Skin epidermis (tissue), 12 donors: ENCODE measurements around the gene RAB9A.
"Not testable (repeated sequence)": the region's sequence is repeated elsewhere in the genome, so short reads cannot be mapped to it uniquely, and the experiment has no call there.

Experiments used
- H3K27ac ChIP-seq, 21 experiments: fragments of 200-600 bp; sonication (generic) in 11 of 21; one replicate each; pipeline ENCODE4 v1.5.0; 2020; ENCODE audit warnings: mild to moderate bottlenecking in 3 of 21, inconsistent platforms in 2 of 21, moderate library complexity in 2 of 21
- H3K4me3 ChIP-seq, 7 experiments: fragments of 200-600 bp; sonication (generic) in 2 of 7; one replicate each; pipeline ENCODE4 v1.5.0; 2020; ENCODE audit warnings: inconsistent platforms in 2 of 7, mild to moderate bottlenecking in 2 of 7, moderate library complexity in 1 of 7

Gene RAB9A

GRCh38 chrX:13667919-13668318, 21.0 kb upstream of the RAB9A start:
- H3K4me3 ChIP-seq = no peak overlapping the region
- peak overlapping the region in 1 of 21 experiments; percentile 34 for H3K27ac ChIP-seq

DNA sequence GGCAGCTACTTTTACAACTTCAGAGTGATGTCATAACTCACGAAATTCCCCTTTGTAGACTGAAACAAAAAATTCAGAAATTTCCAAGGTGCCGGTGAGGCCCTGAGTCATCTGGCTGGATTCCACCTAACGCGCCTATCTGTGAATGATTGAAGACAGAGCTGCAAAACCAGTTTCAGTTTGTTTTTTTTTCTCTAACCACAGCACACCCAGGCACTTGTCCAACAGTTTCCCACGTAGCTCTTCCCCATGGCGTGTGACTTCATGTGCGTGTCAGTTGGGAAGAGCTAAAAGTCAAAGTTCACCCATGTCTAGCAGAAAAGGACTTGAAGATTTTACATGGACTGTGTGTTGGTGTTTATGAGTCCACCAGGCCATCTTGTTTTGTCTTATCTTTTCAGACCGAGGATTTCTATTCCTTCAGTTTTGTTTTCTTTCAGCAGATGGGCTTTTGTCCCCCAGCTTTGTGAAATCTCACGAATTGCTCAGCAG, 19.6 kb upstream of the RAB9A start:
- H3K27ac ChIP-seq = peak overlapping the region in 11 of 21 experiments; percentile 11 to 62 (median 49)

DNA sequence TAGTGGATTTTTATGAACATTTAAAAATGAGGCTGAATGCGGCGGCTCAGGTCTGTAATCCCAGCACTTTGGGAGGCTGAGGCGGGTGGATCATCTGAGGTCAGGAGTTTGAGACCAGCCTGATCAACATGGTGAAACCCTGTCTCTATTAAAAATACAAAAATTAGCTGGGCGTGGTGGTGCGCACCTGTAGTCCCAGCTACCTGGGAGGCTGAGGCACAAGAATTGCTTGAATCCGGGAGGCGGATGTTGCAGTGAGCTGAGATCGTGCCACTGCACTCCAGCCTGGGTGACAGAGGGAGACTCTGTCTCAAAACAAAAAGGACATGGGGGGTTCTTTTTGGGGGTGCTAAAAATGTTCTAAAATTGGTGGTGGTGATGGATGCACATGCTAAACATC, 19.2 kb upstream of the RAB9A start:
- H3K27ac ChIP-seq = peak overlapping the region in 10 of 21 experiments; percentile 11 to 62 (median 51)
- H3K4me3 ChIP-seq = not testable (repeated sequence)

More for the DNA sequence above, 19.6 kb upstream of the RAB9A start:
- H3K4me3 ChIP-seq = no peak overlapping the region

- Histone ChIP-seq H3K4me3 (no peak overlapping the region), H3K27ac (no peak overlapping the region)
Observed at GRCh38 chrX:13670197-13670596, 18.7 kb upstream of the RAB9A start.

GRCh38 chrX:13673016-13673415, 15.9 kb upstream of the RAB9A start:
- H3K27ac ChIP-seq = no peak overlapping the region
- H3K4me3 ChIP-seq = no peak overlapping the region

GRCh38 chrX:13676885-13677284, 12.0 kb upstream of the RAB9A start:
- Histone ChIP-seq H3K4me3 (no peak overlapping the region), H3K27ac (no peak overlapping the region)

DNA sequence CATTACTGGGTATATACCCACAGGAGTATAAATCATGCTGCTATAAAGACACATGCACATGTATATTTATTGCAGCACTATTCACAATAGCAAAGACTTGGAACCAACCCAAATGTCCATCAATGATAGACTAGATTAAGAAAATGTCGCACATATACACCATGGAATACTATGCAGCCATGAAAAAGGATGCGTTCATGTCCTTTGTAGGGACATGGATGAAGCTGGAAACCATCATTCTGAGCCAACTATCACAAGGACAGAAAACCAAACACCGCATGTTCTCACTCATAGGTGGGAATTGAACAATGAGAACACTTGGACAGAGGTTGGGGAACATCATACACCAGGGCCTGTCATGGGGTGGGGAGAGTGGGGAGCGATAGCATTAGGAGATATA, 9.2 kb upstream of the RAB9A start:
- H3K27ac ChIP-seq, H3K4me3 ChIP-seq: not testable (repeated sequence)

DNA sequence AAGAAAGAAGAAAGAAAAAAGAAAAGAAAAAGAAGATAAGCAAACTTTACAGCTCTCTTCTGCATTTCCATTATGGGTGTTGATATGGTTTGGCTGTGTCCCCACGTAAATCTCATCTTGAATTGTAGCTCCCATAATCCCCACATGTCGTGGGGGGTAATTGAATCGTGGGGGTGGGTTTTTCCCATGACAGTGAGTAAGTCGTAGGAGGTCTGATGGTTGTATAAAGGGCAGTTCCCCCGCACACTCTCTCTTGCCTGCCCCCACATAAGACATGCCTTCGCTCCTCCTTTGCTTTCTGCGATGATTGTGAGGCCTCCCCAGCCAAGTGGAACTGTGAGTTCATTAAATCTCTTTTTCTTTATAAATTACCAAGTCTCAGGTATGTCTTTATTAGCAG, 7.3 kb upstream of the RAB9A start:
- H3K27ac ChIP-seq = no peak overlapping the region
- H3K4me3 ChIP-seq = no peak overlapping the region

DNA sequence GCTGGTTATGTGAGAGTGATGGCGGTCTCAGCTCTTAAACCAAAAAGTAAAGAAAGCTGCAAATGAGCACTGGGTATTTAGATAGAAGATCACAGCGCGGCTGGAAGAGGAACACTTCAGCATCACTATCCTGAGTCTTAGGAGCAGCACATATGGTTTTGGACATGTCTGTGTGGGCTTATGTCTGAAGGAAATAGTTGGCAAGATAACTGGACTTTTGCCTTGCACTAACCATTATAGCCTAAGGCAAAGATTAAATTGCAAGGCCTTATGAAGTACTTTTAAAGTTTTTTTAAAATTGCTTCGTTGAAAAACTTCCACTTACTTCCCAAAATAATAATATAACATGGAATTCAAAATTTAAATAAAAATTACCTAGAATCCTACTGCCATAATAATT, 4.6 kb upstream of the RAB9A start:
- Histone ChIP-seq H3K4me3 (no peak overlapping the region), H3K27ac (no peak overlapping the region)

- no peak overlapping the region for H3K4me3 ChIP-seq
Observed at GRCh38 chrX:13685126-13685763, 3.7 kb upstream of the RAB9A start.

DNA sequence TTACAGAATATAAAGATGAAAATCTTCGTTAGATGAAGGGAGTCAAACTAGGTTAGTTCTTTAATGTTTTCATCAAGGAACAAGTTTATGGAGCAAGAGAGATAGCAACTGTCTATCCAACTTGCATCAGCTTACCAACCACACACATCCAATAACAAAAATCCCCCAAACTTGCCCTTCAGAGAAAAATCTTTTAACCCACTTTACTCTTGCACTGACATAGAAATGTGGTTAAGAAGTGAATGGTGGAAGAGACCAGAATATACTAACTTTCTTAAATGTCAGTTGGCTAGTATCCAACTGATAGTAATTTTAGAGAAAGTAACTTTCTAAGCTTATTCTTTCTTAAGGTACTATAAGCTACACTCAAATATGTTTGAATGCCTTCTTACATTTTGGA, 1.7 kb upstream of the RAB9A start:
- Histone ChIP-seq H3K27ac (no peak overlapping the region), H3K4me3 (no peak overlapping the region)

More at GRCh38 chrX:13685126-13685763, 3.7 kb upstream of the RAB9A start:
- H3K27ac ChIP-seq = no peak overlapping the region

DNA sequence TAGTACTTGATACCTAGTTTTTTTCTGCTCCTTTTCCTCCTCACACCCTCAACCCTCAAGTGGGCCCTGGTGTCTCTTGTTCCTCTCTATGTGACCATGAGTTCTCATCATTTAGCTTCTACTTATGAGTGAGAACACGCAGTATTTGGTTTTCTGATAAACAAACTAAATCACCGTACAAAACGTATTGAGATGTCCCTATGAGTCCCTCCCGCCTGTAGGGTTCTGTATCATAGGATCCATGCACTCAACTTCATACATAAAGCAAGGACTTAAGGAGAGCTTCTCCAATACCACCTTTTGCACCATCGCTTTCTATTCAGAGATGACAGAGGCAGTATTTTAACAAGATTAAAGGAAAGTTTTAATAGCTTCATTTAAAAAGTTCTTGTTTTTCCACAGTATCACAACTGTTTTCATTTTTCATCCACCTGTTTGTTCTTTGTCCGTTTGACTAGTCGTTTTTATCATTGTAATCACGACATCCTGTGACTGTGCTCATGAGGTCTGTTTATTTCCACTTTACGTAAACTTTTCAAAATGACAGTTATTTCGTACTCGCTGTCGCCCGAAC, 457 bp upstream of the RAB9A start:
- H3K27ac ChIP-seq = peak overlapping the region in 20 of 21 experiments; percentile 45 to 98 (median 95)
- peak overlapping the region; percentile 55 to 80 (median 67) for H3K4me3 ChIP-seq

- Histone ChIP-seq H3K4me3 (peak overlapping the region; percentile 55 to 80 (median 67)), H3K27ac (peak overlapping the region; percentile 88 to 98 (median 95))
Observed at GRCh38 chrX:13689741-13690211, 848 bp downstream of the RAB9A start.

GRCh38 chrX:13690836-13691235, 1.9 kb downstream of the RAB9A start:
- H3K4me3 ChIP-seq = peak overlapping the region in 3 of 7 experiments; percentile 11 to 74 (median 58)
- peak overlapping the region in 5 of 21 experiments; percentile 22 to 97 (median 94) for H3K27ac ChIP-seq

DNA sequence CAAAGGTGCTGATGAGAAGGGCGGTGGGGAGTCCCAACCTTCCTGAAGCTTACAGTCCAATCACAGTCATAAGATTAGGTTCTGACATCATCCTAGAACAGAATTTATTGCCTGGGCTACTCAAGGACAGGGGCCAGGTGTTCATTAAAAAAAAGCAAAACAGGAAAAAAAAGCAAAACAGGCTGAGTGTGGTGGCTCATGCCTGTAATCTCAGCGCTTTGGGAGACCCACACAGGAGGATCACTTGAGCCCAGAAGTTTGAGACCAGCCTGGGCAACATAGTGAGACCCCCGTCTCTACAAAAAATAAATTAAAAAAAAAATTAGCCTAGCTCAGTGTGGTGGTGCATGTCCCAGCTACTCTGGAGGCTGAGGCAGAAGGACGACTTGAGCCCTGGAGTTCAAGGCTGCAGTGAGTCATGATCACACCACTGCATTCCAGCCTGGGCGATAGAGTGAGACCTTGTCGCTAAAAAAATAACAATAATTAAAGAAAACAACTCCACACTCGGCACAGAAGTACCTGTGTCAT, 3.0 kb downstream of the RAB9A start:
- Histone ChIP-seq H3K27ac (peak overlapping the region in 3 of 21 experiments; percentile 0 to 47 (median 24)), H3K4me3 (no peak overlapping the region)

GRCh38 chrX:13692771-13693231, 3.9 kb downstream of the RAB9A start:
- Histone ChIP-seq H3K27ac (peak overlapping the region in 9 of 21 experiments; percentile 3 to 62 (median 50)), H3K4me3 (no peak overlapping the region)

- Histone ChIP-seq H3K27ac (peak overlapping the region in 11 of 21 experiments; percentile 3 to 62 (median 32)), H3K4me3 (no peak overlapping the region)
Observed at GRCh38 chrX:13693341-13693961, 4.5 kb downstream of the RAB9A start.

- peak overlapping the region in 7 of 21 experiments; percentile 12 to 60 (median 29) for H3K27ac ChIP-seq
Observed at GRCh38 chrX:13694359-13694758, 5.4 kb downstream of the RAB9A start.

DNA sequence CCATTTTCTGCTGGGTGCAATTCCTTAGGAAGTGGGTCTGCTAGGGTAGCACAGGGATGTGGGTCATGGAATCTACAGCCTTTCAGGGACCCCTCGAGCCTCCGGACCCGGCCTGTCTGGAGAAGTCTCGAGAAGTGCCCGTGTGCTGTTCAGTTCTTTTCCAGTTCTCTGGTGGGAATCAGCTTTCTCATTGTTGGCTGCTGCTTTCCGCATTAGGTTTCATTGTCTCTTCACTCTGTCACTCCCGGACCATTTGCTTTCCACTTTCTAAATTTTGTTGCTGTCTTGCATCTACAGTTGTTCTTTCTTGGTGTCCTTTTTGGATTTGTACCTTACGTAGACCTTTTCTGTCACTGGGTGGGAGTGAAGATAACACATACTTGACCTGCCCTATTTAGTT, 6.1 kb downstream of the RAB9A start:
- no peak overlapping the region for H3K4me3 ChIP-seq
- H3K27ac ChIP-seq = peak overlapping the region in 2 of 21 experiments; percentile 29 to 60

More at GRCh38 chrX:13694359-13694758, 5.4 kb downstream of the RAB9A start:
- H3K4me3 ChIP-seq = no peak overlapping the region

DNA sequence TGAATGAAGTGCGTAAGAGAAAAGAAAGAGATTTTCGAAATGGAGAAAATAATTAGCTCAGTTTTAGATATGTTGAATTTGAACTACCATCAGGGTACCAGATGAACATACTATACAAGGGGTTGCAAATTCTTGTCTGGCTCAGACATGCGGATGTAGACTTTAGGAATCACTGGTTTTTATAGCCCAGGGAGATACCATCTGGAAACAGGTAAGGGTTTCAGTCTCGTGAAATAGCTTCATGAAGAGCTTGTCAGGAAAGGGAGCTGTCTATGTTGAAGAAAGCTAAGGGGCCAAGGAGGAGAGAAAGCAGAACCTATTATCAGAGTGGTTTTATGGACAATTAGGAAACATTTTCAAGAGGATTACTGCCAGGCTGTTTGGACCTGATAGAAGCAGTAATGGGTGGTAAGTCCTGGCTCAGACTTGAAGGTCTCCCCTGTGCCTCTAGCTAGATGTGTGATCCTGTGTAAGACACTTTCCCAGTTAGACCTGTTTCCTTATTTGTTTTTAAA, 6.7 kb downstream of the RAB9A start:
- no peak overlapping the region for H3K4me3 ChIP-seq
- H3K27ac ChIP-seq = peak overlapping the region in 1 of 21 experiments; percentile 53
